GM23338 (cell line): ENCODE measurements around the gene TNNT2. TPM values are rescaled to one million over a fixed set of nuclear protein-coding genes. Genes with fewer than 3 reads are reported as not detected.

Experiments
- ATAC-seq: fragments of 200-7000 bp; cut with Tn5 transposase; 3 replicates; pipeline ENCODE4 v1.9.1; 2020
- DNase-seq: peaks from one replicate; pipeline ENCODE4 v3.0.0-alpha.2; 2015; ENCODE audit warnings: low spot score
- H2AFZ ChIP-seq: fragments of 200-600 bp; sonication (generic); 2 replicates; pipeline ENCODE4 v1.8.0; 2016; ENCODE audit warnings: antibody characterized with exemption, mild to moderate bottlenecking, moderate library complexity
- H3F3A ChIP-seq: fragments of 200-600 bp; sonication (generic); replicated peaks from 2 replicates; pipeline ENCODE4 v1.8.0; 2017; ENCODE audit warnings: antibody characterized with exemption, mixed run types, low read depth
- H3K27ac ChIP-seq: fragments of 200-600 bp; sonication (generic); 2 replicates; pipeline ENCODE4 v1.6.1; 2016; ENCODE audit warnings: low read depth
- H3K27me3 ChIP-seq: fragments of 200-600 bp; sonication (generic); 2 replicates; pipeline ENCODE4 v1.8.0; 2016; ENCODE audit warnings: mild to moderate bottlenecking, mixed run types, moderate library complexity; ENCODE audit not compliant: insufficient read depth
- H3K36me3 ChIP-seq: fragments of 200-600 bp; sonication (generic); 2 replicates; pipeline ENCODE4 v1.8.0; 2016; ENCODE audit warnings: mild to moderate bottlenecking; ENCODE audit not compliant: insufficient read depth
- H3K4me1 ChIP-seq: fragments of 200-600 bp; sonication (generic); 2 replicates; pipeline ENCODE4 v1.8.0; 2016; ENCODE audit warnings: mild to moderate bottlenecking, moderate library complexity; ENCODE audit not compliant: insufficient read depth
- H3K4me2 ChIP-seq: fragments of 200-600 bp; sonication (generic); 2 replicates; pipeline ENCODE4 v1.7.1; 2017; ENCODE audit warnings: mixed run types
- H3K4me3 ChIP-seq: fragments of 200-600 bp; sonication (generic); 2 replicates; pipeline ENCODE4 v1.6.1; 2016; ENCODE audit warnings: mixed run types
- H3K79me2 ChIP-seq: fragments of 200-600 bp; sonication (generic); replicated peaks from 2 replicates; pipeline ENCODE4 v1.8.0; 2017; ENCODE audit warnings: mild to moderate bottlenecking; ENCODE audit not compliant: insufficient read depth
- H3K9me2 ChIP-seq: fragments of 200-600 bp; sonication (generic); 2 replicates; pipeline ENCODE4 v1.8.0; 2017; ENCODE audit not compliant: insufficient read depth
- H4K20me1 ChIP-seq: fragments of 200-600 bp; sonication (generic); replicated peaks from 2 replicates; pipeline ENCODE4 v1.8.0; 2017; ENCODE audit warnings: mild to moderate bottlenecking; ENCODE audit not compliant: insufficient read depth
- H3K27ac Mint-ChIP-seq: 2 replicates; pipeline ENCODE4 v1.8.0; 2020; ENCODE audit warnings: inconsistent platforms, mild to moderate bottlenecking, moderate library complexity, mixed read lengths
- H3K27me3 Mint-ChIP-seq: 3 replicates; pipeline ENCODE4 v1.8.0; 2022; ENCODE audit warnings: low read depth, mild to moderate bottlenecking, moderate library complexity, mixed read lengths, inconsistent platforms; ENCODE audit not compliant: insufficient read depth, poor library complexity
- H3K36me3 Mint-ChIP-seq: 3 replicates; pipeline ENCODE4 v1.8.0; 2021; ENCODE audit warnings: low read depth, mild to moderate bottlenecking, inconsistent platforms, moderate library complexity, mixed read lengths
- H3K4me1 Mint-ChIP-seq: 3 replicates; pipeline ENCODE4 v1.8.0; 2020; ENCODE audit warnings: mild to moderate bottlenecking, inconsistent platforms, mixed read lengths
- H3K4me3 Mint-ChIP-seq: 3 replicates; pipeline ENCODE4 v1.8.0; 2021; ENCODE audit warnings: moderate library complexity, mild to moderate bottlenecking, inconsistent platforms, mixed read lengths
- H3K9me3 Mint-ChIP-seq: 3 replicates; pipeline ENCODE4 v1.8.0; 2020; ENCODE audit warnings: moderate library complexity, mild to moderate bottlenecking, inconsistent platforms, mixed read lengths
- CREB1 ChIP-seq: fragments of 250-450 bp; sonication (Bioruptor Pico); IDR thresholded peaks from 2 replicates; pipeline ENCODE4 v1.5.0; 2020; ENCODE audit warnings: low read depth, mild to moderate bottlenecking, moderate library complexity
- EZH2 ChIP-seq: fragments of 200-600 bp; sonication (generic); IDR thresholded peaks from one replicate; pipeline ENCODE4 v1.8.0; 2017; ENCODE audit warnings: antibody characterized with exemption, mild to moderate bottlenecking, low read depth; ENCODE audit not compliant: unreplicated experiment
- EZH2phosphoT487 ChIP-seq: fragments of 200-600 bp; sonication (generic); IDR thresholded peaks from one replicate; pipeline ENCODE4 v1.8.1; 2018; ENCODE audit warnings: antibody characterized with exemption; ENCODE audit not compliant: unreplicated experiment
- JUNB ChIP-seq: IDR thresholded peaks from one replicate; pipeline ENCODE4 v1.6.1; 2016; ENCODE audit warnings: antibody characterized with exemption; ENCODE audit not compliant: unreplicated experiment
- NANOG ChIP-seq: IDR thresholded peaks from 2 replicates; pipeline ENCODE4 v1.6.1; 2016; ENCODE audit warnings: antibody characterized with exemption, borderline replicate concordance
- POLR2AphosphoS5 ChIP-seq: IDR thresholded peaks from 2 replicates; pipeline ENCODE4 v1.6.1; 2016; ENCODE audit warnings: antibody characterized with exemption, low read depth
- STAT1 ChIP-seq: IDR thresholded peaks from one replicate; pipeline ENCODE4 v1.6.1; 2016; ENCODE audit warnings: antibody characterized with exemption; ENCODE audit not compliant: unreplicated experiment
- ZNF114 ChIP-seq: fragments of 250-450 bp; sonication (Bioruptor Pico); IDR thresholded peaks from 2 replicates; pipeline ENCODE4 v1.5.0; 2020; ENCODE audit warnings: mild to moderate bottlenecking, moderate library complexity
- ZNF331 ChIP-seq: fragments of 250-450 bp; sonication (Bioruptor Pico); IDR thresholded peaks from 2 replicates; pipeline ENCODE4 v1.5.0; 2020; ENCODE audit warnings: low read depth, mild to moderate bottlenecking, moderate library complexity
- polyA plus RNA-seq: library from polyadenylated mRNA; unstranded; fragments of >200 nt; fragmentation: Nextera tagmentation; extraction: Ambion mirVana; gene quantifications from 2 replicates; pipeline ENCODE4 v1.2.1, GENCODE V29; 2016
- total RNA-seq: library from RNA; depleted of rRNA; stranded (reverse); fragments of >200 nt; shearing (Covaris generic); gene quantifications from 2 replicates; pipeline ENCODE4 v1.2.3, GENCODE V29; 2014
- TF ChIP-seq, protein P1 (sequence below): IDR thresholded peaks from one replicate; pipeline ENCODE4 v1.6.1; 2018; ENCODE audit warnings: antibody characterized with exemption; ENCODE audit not compliant: unreplicated experiment
- TF ChIP-seq, protein P2 (sequence below), 2 experiments: fragments of 200-600 bp in 1 of 2; sonication (generic) in 1 of 2; conservative IDR thresholded peaks; 2 replicates each; pipeline versions ENCODE4 v1.5.1 to v1.6.1; 2016 to 2017; ENCODE audit warnings: antibody characterized with exemption in 2 of 2, low read depth in 2 of 2, mild to moderate bottlenecking in 2 of 2, moderate library complexity in 1 of 2
- TF ChIP-seq, protein P3 (sequence below): fragments of 250-450 bp; sonication (Bioruptor Pico); IDR thresholded peaks from 2 replicates; pipeline ENCODE4 v1.5.0; 2020; ENCODE audit warnings: mild to moderate bottlenecking, moderate library complexity
- TF ChIP-seq, protein P4 (sequence below): IDR thresholded peaks from 2 replicates; pipeline ENCODE4 v1.6.1; 2016; ENCODE audit warnings: antibody characterized with exemption

Gene TNNT2
- total and polyA plus RNA-seq, 2 experiments from 2014 or later = 7.5 to 19.1 TPM

DNA sequence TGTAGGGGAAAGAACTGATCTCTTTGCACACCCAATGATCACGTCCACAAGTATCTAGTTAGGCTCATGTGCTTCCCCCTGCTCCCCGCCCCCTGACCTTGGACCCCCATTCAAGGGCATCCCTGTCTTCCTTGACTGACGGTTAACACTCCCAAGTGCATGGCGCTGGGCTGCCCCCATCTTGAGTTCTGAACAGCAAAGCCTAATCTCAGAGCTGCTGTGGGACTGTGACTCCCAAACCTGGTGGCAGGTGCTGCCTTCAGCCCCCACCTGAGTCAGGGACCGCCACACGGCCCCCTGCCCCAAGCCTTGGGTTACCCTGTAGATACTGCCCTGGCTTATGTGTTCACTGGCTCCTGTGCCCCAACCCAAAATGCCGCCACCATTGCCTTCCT is 43.1 kb upstream of the TNNT2 start:
- Histone ChIP-seq H3K27me3 (no peaks in the 10 kb centered on the region), H3K4me2 (no peak overlapping the region), H4K20me1 (no peaks in the 10 kb centered on the region), H3K79me2 (no peaks in the 10 kb centered on the region), H3K4me3 (no peak overlapping the region), H3K27ac (no peak overlapping the region), H3K9me2 (no peaks in the 10 kb centered on the region), H2AFZ (peak overlapping the region; percentile 56; the same call in 1 of the 2 replicates), H3F3A (no peaks in the 10 kb centered on the region), H3K4me1 (no peaks in the 10 kb centered on the region), H3K36me3 (no peaks in the 10 kb centered on the region)
- Mint-ChIP-seq H3K4me3 (no peak overlapping the region), H3K27me3 (peaks cover 14% of the 10 kb centered on the region), H3K4me1 (peaks cover 15% of the 10 kb centered on the region), H3K9me3 (peaks cover 3% of the 10 kb centered on the region; the same call in 2 of the 3 replicates), H3K27ac (no peak overlapping the region; the same call in 1 of the 2 replicates), H3K36me3 (no peaks in the 10 kb centered on the region; the same call in 2 of the 3 replicates)
- no peak for ATAC-seq
- no peak for TF ChIP-seq CREB1
- TF ChIP-seq STAT1 = no peak
- TF ChIP-seq JUNB = no peak
- no peak for TF ChIP-seq NANOG
- TF ChIP-seq EZH2 = no peak
- TF ChIP-seq, protein P1, sequence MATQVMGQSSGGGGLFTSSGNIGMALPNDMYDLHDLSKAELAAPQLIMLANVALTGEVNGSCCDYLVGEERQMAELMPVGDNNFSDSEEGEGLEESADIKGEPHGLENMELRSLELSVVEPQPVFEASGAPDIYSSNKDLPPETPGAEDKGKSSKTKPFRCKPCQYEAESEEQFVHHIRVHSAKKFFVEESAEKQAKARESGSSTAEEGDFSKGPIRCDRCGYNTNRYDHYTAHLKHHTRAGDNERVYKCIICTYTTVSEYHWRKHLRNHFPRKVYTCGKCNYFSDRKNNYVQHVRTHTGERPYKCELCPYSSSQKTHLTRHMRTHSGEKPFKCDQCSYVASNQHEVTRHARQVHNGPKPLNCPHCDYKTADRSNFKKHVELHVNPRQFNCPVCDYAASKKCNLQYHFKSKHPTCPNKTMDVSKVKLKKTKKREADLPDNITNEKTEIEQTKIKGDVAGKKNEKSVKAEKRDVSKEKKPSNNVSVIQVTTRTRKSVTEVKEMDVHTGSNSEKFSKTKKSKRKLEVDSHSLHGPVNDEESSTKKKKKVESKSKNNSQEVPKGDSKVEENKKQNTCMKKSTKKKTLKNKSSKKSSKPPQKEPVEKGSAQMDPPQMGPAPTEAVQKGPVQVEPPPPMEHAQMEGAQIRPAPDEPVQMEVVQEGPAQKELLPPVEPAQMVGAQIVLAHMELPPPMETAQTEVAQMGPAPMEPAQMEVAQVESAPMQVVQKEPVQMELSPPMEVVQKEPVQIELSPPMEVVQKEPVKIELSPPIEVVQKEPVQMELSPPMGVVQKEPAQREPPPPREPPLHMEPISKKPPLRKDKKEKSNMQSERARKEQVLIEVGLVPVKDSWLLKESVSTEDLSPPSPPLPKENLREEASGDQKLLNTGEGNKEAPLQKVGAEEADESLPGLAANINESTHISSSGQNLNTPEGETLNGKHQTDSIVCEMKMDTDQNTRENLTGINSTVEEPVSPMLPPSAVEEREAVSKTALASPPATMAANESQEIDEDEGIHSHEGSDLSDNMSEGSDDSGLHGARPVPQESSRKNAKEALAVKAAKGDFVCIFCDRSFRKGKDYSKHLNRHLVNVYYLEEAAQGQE = no peak
- TF ChIP-seq, protein P2, sequence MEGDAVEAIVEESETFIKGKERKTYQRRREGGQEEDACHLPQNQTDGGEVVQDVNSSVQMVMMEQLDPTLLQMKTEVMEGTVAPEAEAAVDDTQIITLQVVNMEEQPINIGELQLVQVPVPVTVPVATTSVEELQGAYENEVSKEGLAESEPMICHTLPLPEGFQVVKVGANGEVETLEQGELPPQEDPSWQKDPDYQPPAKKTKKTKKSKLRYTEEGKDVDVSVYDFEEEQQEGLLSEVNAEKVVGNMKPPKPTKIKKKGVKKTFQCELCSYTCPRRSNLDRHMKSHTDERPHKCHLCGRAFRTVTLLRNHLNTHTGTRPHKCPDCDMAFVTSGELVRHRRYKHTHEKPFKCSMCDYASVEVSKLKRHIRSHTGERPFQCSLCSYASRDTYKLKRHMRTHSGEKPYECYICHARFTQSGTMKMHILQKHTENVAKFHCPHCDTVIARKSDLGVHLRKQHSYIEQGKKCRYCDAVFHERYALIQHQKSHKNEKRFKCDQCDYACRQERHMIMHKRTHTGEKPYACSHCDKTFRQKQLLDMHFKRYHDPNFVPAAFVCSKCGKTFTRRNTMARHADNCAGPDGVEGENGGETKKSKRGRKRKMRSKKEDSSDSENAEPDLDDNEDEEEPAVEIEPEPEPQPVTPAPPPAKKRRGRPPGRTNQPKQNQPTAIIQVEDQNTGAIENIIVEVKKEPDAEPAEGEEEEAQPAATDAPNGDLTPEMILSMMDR (conservative IDR thresholded peaks at IDR 0.05; ENCODE audit: low read depth in 2 of 2) = no peak
- TF ChIP-seq POLR2AphosphoS5 = no peak
- no peak for TF ChIP-seq ZNF331 (CRISPR knock-in tag)
- TF ChIP-seq, protein P3, sequence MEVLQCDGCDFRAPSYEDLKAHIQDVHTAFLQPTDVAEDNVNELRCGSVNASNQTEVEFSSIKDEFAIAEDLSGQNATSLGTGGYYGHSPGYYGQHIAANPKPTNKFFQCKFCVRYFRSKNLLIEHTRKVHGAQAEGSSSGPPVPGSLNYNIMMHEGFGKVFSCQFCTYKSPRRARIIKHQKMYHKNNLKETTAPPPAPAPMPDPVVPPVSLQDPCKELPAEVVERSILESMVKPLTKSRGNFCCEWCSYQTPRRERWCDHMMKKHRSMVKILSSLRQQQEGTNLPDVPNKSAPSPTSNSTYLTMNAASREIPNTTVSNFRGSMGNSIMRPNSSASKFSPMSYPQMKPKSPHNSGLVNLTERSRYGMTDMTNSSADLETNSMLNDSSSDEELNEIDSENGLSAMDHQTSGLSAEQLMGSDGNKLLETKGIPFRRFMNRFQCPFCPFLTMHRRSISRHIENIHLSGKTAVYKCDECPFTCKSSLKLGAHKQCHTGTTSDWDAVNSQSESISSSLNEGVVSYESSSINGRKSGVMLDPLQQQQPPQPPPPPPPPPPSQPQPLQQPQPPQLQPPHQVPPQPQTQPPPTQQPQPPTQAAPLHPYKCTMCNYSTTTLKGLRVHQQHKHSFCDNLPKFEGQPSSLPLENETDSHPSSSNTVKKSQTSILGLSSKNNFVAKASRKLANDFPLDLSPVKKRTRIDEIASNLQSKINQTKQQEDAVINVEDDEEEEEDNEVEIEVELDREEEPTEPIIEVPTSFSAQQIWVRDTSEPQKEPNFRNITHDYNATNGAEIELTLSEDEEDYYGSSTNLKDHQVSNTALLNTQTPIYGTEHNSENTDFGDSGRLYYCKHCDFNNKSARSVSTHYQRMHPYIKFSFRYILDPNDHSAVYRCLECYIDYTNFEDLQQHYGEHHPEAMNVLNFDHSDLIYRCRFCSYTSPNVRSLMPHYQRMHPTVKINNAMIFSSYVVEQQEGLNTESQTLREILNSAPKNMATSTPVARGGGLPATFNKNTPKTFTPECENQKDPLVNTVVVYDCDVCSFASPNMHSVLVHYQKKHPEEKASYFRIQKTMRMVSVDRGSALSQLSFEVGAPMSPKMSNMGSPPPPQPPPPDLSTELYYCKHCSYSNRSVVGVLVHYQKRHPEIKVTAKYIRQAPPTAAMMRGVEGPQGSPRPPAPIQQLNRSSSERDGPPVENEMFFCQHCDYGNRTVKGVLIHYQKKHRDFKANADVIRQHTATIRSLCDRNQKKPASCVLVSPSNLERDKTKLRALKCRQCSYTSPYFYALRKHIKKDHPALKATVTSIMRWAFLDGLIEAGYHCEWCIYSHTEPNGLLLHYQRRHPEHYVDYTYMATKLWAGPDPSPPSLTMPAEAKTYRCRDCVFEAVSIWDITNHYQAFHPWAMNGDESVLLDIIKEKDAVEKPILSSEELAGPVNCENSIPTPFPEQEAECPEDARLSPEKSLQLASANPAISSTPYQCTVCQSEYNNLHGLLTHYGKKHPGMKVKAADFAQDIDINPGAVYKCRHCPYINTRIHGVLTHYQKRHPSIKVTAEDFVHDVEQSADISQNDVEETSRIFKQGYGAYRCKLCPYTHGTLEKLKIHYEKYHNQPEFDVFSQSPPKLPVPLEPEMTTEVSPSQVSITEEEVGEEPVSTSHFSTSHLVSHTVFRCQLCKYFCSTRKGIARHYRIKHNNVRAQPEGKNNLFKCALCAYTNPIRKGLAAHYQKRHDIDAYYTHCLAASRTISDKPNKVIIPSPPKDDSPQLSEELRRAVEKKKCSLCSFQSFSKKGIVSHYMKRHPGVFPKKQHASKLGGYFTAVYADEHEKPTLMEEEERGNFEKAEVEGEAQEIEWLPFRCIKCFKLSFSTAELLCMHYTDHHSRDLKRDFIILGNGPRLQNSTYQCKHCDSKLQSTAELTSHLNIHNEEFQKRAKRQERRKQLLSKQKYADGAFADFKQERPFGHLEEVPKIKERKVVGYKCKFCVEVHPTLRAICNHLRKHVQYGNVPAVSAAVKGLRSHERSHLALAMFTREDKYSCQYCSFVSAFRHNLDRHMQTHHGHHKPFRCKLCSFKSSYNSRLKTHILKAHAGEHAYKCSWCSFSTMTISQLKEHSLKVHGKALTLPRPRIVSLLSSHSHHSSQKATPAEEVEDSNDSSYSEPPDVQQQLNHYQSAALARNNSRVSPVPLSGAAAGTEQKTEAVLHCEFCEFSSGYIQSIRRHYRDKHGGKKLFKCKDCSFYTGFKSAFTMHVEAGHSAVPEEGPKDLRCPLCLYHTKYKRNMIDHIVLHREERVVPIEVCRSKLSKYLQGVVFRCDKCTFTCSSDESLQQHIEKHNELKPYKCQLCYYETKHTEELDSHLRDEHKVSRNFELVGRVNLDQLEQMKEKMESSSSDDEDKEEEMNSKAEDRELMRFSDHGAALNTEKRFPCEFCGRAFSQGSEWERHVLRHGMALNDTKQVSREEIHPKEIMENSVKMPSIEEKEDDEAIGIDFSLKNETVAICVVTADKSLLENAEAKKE (CRISPR knock-in tag) = no peak
- no peak for TF ChIP-seq EZH2phosphoT487
- TF ChIP-seq, protein P4, sequence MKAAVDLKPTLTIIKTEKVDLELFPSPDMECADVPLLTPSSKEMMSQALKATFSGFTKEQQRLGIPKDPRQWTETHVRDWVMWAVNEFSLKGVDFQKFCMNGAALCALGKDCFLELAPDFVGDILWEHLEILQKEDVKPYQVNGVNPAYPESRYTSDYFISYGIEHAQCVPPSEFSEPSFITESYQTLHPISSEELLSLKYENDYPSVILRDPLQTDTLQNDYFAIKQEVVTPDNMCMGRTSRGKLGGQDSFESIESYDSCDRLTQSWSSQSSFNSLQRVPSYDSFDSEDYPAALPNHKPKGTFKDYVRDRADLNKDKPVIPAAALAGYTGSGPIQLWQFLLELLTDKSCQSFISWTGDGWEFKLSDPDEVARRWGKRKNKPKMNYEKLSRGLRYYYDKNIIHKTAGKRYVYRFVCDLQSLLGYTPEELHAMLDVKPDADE = no peak
- no peak for TF ChIP-seq ZNF114
- no peak for DNase-seq
